GM13977 (cell line): Measurements from ENCODE around the gene PRDM16.

Source experiments
- DNase-seq: peaks from one replicate; pipeline ENCODE4 v3.0.0; 2012; ENCODE audit warnings: low spot score
- in situ Hi-C: fragments of 300-500 bp; cut with MboI; formaldehyde crosslinking; loops from one replicate; pipeline ENCODE4 v1.12.0; 2022; ENCODE audit warnings: low sequenced_read_pairs, low pct_unique_long_range_greater_than_20kb, mixed read lengths, inconsistent platforms; ENCODE audit not compliant: unreplicated experiment
- TF ChIP-seq, protein P1 (sequence below): IDR thresholded peaks from 2 replicates; pipeline ENCODE4 v1.5.1; 2012; ENCODE audit warnings: mild to moderate bottlenecking, control low read depth; ENCODE audit not compliant: insufficient read depth; ENCODE audit errors: extremely low read depth, missing control alignments

Gene PRDM16

DNA sequence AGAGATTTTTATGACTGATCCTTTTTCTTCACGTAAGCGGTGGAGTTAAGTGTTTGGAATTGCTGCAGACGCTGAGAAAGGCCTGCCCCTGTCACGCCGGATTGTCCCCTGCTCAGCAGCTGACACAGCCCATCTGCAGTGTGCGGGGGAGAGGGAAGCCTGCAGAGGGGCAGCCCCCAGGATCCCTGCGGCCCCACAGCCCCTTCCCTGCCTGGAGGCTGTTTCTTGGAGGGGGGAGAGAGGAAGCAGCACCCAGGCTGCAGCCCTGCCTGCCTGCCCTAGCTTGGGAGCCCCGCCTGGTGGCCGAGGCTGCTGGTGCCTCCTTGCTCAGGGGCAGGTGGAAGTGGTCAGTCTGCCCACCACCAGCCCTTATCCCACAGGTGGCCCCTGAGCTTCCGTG is 50.7 kb downstream of the PRDM16 start:
- in situ Hi-C loops = no loop called here
- no peak for DNase-seq
- TF ChIP-seq, protein P1, sequence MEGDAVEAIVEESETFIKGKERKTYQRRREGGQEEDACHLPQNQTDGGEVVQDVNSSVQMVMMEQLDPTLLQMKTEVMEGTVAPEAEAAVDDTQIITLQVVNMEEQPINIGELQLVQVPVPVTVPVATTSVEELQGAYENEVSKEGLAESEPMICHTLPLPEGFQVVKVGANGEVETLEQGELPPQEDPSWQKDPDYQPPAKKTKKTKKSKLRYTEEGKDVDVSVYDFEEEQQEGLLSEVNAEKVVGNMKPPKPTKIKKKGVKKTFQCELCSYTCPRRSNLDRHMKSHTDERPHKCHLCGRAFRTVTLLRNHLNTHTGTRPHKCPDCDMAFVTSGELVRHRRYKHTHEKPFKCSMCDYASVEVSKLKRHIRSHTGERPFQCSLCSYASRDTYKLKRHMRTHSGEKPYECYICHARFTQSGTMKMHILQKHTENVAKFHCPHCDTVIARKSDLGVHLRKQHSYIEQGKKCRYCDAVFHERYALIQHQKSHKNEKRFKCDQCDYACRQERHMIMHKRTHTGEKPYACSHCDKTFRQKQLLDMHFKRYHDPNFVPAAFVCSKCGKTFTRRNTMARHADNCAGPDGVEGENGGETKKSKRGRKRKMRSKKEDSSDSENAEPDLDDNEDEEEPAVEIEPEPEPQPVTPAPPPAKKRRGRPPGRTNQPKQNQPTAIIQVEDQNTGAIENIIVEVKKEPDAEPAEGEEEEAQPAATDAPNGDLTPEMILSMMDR = no peak

DNA sequence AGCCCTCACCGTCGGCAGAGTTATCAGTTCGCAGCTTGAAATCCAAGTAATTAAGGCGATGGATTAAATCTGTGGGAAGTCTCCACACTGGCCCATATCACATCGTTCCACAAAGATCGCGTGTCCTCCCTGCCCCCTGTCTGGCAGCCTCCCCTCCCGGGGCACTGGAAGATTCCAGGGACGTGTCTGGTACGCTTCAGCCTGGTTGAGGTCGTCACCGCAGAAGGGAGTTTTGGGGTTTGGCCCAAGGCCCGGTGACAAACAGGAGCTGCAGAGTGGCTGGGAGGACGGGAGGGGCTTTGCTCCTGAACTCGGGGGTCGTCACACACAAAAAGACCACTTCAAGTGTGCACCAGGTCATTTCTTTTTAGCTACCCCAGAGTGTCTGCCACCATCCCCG is 51.1 kb downstream of the PRDM16 start:
- TF ChIP-seq, protein P1 = no peak
- in situ Hi-C loops = no loop called here
- no peak for DNase-seq

DNA sequence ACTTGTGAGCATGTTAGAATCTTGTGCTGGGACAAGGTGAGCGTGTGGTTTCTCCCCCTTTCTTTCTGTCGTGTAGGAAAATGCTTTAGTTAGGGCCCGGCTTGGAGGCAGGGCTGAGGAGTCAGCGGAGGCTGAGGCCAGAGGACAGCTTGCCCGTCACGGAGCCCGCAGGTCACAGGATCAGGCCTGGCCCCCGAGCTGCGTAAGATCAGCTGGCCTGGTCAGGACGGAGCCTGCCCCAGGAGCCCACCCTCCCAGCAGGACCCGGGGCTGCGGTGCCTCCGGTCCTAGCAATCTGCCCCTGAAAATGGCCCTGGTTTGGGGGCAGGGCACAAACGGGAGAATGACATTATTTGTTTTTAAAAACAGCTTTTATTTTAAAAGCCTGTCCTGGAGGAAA is 52.0 kb downstream of the PRDM16 start:
- DNase-seq = no peak
- in situ Hi-C loops = no loop called here
- TF ChIP-seq, protein P1 = no peak

DNA sequence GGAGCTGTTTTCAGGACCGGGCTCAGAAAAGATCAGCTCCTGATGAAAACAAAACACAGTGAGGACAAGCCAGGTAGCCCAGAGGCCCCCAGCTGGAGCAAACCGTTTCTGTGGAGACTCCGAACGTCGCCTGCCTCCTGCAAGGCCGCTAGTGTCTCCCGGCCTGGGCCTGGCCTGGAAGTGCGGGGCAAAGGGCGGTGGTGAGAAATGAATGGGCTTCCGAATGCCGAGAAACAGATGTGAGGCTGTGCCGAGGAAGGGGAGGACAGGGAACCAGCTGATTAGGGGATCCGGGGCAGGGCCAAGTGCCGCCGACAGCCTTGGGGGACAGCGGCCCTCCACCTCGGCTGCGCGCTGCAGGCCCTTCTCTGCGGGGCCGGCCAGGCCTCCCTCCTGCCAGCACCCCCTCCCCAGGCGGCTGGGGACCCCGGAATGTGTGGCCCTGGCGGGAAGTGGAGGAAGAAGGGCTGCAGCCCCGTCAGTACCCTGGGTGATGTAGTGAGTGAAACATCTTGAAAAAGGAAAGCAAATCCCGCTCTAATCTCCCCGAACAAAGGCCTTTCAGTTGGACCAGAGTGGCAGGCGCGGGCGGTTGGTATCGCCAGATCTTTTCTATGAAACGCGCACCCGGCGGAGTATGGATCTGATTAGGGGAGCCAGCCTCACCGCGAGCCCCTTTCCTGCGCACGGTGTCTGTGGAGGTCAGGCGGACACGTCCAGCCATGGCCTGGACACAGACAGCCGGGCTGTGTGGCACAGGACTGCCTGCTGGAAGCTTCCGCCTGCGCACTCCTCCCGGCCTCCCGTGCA is 52.6 kb downstream of the PRDM16 start:
- in situ Hi-C loops = no loop called here
- no peak for DNase-seq
- TF ChIP-seq, protein P1 = no peak

DNA sequence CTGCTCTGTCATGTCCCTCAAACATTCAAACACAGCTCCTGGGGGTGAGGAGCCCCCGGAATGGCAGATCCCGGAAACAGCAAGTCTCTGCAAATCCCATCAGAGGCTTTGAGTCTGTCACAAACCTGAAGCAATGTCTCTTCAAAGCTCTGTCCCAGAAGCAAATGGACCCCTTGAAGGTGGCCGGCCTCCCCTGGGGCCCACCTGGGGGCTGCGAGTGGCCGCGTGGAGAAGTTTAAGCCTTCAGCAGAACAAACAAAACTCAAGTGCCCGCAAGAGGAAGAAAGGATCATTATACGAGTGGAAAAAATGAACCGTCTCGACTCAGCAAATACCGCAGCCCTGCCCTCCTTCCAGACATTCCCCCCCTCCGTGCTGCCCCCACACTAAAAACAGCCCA is 53.3 kb downstream of the PRDM16 start:
- in situ Hi-C loops = no loop called here
- no peak for DNase-seq
- TF ChIP-seq, protein P1 = no peak

DNA sequence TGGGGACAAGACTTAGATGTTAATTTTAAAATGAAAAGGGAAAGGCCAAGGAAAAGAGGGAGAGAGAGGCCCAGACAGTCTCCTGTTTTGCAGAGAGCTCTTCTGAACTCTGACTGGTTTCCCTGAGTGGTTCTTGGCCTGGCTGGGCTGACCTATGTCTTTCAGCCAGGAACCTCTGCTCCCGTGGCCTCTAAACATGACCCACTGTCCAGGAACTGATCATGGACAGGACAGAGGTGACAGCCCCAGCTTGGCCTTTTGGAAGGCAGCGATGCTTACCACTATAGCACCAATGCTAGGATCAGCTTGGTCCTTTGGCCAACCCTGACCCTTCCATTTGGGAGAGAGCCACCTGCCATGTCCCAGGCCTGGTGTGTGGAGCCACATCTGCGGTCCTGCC is 55.2 kb downstream of the PRDM16 start:
- DNase-seq = no peak
- in situ Hi-C loops = no loop called here

More for the DNA sequence above, 55.2 kb downstream of the PRDM16 start:
- TF ChIP-seq, protein P1 = no peak
